ENCODE data around the gene ITPRIPL1. TPM values are rescaled to one million over a fixed set of nuclear protein-coding genes. Genes with fewer than 3 reads are reported as not detected.

The ITPRIPL1 gene
- total and polyA plus RNA-seq, 2 of the 4 experiments (the other 2 are of a cell fraction): 0.84 to 1.1 TPM

DNA sequence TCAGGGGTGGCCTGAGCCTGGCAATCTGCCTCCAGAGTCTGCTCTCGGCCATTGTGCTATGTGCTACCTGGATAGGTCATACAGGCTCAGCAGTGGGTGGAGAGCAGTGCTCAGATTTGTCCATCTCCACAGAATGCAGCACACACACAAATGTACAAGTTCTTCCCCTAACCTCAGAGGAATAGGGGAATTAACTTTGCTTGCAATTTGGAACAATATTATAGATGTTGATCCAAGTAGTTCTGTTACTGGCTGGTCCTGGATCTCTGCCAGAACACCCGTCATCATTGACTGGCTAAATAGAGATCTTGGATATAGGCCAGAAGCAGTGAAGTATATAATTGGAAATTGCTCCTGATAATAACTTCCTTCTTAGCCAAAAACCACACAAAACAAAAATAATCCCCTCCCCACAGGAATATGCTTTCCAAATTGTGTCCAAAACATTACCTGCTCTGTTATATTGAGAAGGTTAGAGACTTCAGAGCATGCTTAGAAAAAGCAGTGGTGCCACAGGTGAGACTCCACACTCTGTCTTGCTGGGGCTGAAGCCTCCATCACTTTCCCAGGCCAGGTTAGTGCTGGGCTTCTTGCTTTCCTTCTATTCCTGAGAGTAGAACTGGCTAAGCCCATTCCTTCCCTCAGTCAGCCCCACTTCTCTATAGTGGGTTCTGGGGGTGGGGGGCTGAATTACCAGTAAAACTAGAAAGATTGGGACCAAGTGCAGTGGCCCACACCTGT is 49.3 kb downstream of the ITPRIPL1 start:
- in situ Hi-C loops (cut with MboI; ENCODE audit: low sequenced_read_pairs): no loop called here
- POLR2A ChIA-PET (ENCODE audit: unreplicated experiment): no interaction called here

More for the DNA sequence above, 49.3 kb downstream of the ITPRIPL1 start:
- intact Hi-C loops (cut with micrococcal nuclease) (no loop called here), dilution Hi-C loops (cut with HindIII; ENCODE audit: low sequenced_read_pairs, unreplicated experiment) (no loop called here)
- Histone ChIP-seq H4K8ac (ENCODE audit: low read depth in 2 of 2, low read length in 2 of 2) (no peak overlapping the region), H3K23ac (ENCODE audit: low read depth, low read length) (no peak overlapping the region), H2BK15ac (ENCODE audit: low read depth, low read length) (no peak overlapping the region), H4K20me1 (ENCODE audit: insufficient read depth, low read length) (no peaks in the 10 kb centered on the region; the same call in 1 of the 2 replicates), H3K9me1 (ENCODE audit: insufficient read depth, low read length) (no peaks in the 10 kb centered on the region), H2BK5ac (ENCODE audit: low read depth, low read length, poor library complexity, severe bottlenecking) (no peak overlapping the region), H3K14ac (replicated peaks; ENCODE audit: low read depth, low read length) (no peak overlapping the region), H3K36me3 (ENCODE audit: control insufficient read depth, insufficient read depth, low read length) (peaks cover 11% of the 10 kb centered on the region), H2BK120ac (ENCODE audit: low read depth, low read length) (no peak overlapping the region), H2BK20ac (ENCODE audit: low read depth, low read length) (no peak overlapping the region), H4K91ac (ENCODE audit: insufficient read depth, low read depth, low read length) (no peak overlapping the region), H4K5ac (ENCODE audit: low read depth, low read length) (no peak overlapping the region), H3K4ac (ENCODE audit: low read depth, low read length) (no peak overlapping the region), H3K4me2 (ENCODE audit: low read depth, low read length) (no peak overlapping the region), H3K27ac (ENCODE audit: insufficient read depth, low read length) (no peak overlapping the region), H3K18ac (ENCODE audit: low read depth, low read length) (no peak overlapping the region), H3K4me1 (ENCODE audit: control insufficient read depth, insufficient read depth, low read length) (no peaks in the 10 kb centered on the region), H2AK5ac (ENCODE audit: low read depth, low read length) (no peak overlapping the region), H3K27me3 (ENCODE audit: control insufficient read depth, insufficient read depth, low read length) (no peaks in the 10 kb centered on the region), H3K56ac (ENCODE audit: extremely low read depth, insufficient read depth, low read length) (no peak overlapping the region), H3K4me3 (ENCODE audit: insufficient read depth, low read depth, low read length) (no peak overlapping the region), H3K79me1 (ENCODE audit: low read depth in 1 of 2, low read length in 2 of 2) (no peaks in the 10 kb centered on the region), H2AK9ac (replicated peaks; ENCODE audit: low read depth, low read length, poor library complexity) (no peak overlapping the region), H3K9ac (ENCODE audit: low read depth, low read length) (no peak overlapping the region), H3K9me3 (ENCODE audit: control insufficient read depth, insufficient read depth, low read length) (peaks cover 16% of the 10 kb centered on the region), H2AFZ (replicated peaks; ENCODE audit: low read length, poor library complexity) (no peak overlapping the region)
- DNase-seq: peak; percentile 39
- BruUV-seq (replicated peaks): no TSS peak
- TF ChIP-seq CEBPB (IDR thresholded peaks at IDR 0.05; ENCODE audit: low read depth, low read length) (no peak), MAZ (IDR thresholded peaks at IDR 0.05; ENCODE audit: borderline replicate concordance, low read depth, low read length) (no peak), BHLHE40 (IDR thresholded peaks at IDR 0.05; ENCODE audit: low read depth, low read length) (no peak), NFE2L2 (IDR thresholded peaks at IDR 0.05; ENCODE audit: low read depth, low read length) (no peak), RCOR1 (IDR thresholded peaks at IDR 0.05; ENCODE audit: insufficient replicate concordance, low read length) (no peak), MXI1 (IDR thresholded peaks at IDR 0.05; ENCODE audit: borderline replicate concordance, low read depth, low read length) (no peak), SMC3 (IDR thresholded peaks at IDR 0.05; ENCODE audit: low read depth, low read length) (no peak), RFX5 (IDR thresholded peaks at IDR 0.05; ENCODE audit: low read depth, low read length) (no peak), CTCF (conservative IDR thresholded peaks at IDR 0.05; ENCODE audit: low read depth, low read length) (no peak), CHD1 (IDR thresholded peaks at IDR 0.05; ENCODE audit: low read depth, low read length) (no peak), MAFK (IDR thresholded peaks at IDR 0.05; ENCODE audit: low read depth, low read length) (no peak), RAD21 (IDR thresholded peaks at IDR 0.05; ENCODE audit: low read length) (no peak), POLR2A (IDR thresholded peaks at IDR 0.05; ENCODE audit: low read depth, low read length) (no peak), FOS (IDR thresholded peaks at IDR 0.05; ENCODE audit: low read depth, low read length) (no peak)
- TF ChIP-seq, protein P1, sequence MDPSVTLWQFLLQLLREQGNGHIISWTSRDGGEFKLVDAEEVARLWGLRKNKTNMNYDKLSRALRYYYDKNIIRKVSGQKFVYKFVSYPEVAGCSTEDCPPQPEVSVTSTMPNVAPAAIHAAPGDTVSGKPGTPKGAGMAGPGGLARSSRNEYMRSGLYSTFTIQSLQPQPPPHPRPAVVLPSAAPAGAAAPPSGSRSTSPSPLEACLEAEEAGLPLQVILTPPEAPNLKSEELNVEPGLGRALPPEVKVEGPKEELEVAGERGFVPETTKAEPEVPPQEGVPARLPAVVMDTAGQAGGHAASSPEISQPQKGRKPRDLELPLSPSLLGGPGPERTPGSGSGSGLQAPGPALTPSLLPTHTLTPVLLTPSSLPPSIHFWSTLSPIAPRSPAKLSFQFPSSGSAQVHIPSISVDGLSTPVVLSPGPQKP (IDR thresholded peaks at IDR 0.05; ENCODE audit: borderline replicate concordance, low read depth, low read length): no peak
- TF ChIP-seq, protein P2, sequence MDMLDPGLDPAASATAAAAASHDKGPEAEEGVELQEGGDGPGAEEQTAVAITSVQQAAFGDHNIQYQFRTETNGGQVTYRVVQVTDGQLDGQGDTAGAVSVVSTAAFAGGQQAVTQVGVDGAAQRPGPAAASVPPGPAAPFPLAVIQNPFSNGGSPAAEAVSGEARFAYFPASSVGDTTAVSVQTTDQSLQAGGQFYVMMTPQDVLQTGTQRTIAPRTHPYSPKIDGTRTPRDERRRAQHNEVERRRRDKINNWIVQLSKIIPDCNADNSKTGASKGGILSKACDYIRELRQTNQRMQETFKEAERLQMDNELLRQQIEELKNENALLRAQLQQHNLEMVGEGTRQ (IDR thresholded peaks at IDR 0.05; ENCODE audit: low read depth, low read length): no peak
- no peak for ATAC-seq (ENCODE audit: low read depth)
- WGBS, 2 experiments (ENCODE audit: extremely low coverage in 2 of 2, insufficient read length in 1 of 2): no CpG with 5 or more reads among the region's 2 CpGs
- CTCF ChIA-PET: no interaction called here
